DMS114 treated with DMSO at 0.1 percent for 48 hours (cell line): ENCODE measurements around the gene HSPA13.
"Not testable (repeated sequence)": the region's sequence is repeated elsewhere in the genome, so short reads cannot be mapped to it uniquely, and the experiment has no call there.

Source experiments
- DNase-seq: peaks from one replicate; lab custom pipeline; 2025; ENCODE audit not compliant: unreplicated experiment; lab: John Stamatoyannopoulos, UW

Gene HSPA13, protein sequence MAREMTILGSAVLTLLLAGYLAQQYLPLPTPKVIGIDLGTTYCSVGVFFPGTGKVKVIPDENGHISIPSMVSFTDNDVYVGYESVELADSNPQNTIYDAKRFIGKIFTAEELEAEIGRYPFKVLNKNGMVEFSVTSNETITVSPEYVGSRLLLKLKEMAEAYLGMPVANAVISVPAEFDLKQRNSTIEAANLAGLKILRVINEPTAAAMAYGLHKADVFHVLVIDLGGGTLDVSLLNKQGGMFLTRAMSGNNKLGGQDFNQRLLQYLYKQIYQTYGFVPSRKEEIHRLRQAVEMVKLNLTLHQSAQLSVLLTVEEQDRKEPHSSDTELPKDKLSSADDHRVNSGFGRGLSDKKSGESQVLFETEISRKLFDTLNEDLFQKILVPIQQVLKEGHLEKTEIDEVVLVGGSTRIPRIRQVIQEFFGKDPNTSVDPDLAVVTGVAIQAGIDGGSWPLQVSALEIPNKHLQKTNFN

GRCh38 chr21:14382835-14383595 is at the start of gene HSPA13:
Gene HSPA13 (minus strand): TSS chr21:14383146. CDS start chr21:14383119, 27 bp downstream.
- peak; percentile 98 for DNase-seq

- DNase-seq: no peak
Observed at GRCh38 chr21:14418920-14419319, 36.0 kb upstream of the HSPA13 start.

DNA sequence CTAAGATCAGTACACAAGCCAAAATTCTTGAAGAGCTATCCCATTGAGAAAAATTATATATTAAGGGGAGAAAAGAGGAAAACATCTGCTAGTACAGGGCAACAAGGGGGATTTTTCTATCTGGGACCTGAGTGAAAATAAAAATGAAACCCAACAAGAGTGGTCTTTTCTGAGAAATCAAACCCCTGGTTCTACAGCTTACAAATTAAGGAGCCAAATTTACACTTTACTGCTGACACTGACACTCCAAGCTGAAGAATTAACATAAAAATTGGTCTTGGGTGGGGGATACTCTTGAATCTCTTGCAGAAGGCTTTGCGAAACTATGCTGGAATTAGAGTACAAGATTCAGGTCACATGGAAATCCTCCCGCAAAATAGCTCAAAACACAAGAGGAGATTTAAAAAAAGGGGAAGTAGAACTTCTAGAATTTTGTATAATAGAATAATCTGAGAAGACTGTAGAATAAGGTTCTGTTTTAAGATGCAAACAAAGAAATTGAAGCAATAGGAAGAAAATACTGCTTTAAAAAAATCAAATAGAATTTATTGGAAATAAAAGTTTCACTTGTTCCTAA is 32.1 kb upstream of the HSPA13 start:
- DNase-seq: no peak

DNA sequence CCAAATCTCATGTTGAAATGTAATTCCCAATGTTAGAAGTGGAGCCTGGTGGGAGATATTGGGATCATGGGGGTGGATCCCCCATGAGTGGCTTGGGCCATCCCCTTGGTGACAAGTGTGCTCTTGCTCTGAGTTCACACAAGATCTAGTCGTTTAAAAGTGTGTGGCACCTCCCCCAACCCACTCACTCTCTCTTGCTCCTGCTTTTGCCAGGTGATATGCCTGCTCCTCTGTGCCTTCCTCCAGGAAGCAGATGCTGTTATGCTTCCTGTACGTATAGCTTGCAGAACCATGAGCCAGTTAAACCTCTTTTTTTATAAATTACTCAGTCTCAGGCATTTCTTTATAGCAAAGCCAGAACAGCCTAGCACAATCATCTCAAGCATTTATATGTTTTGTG is 23.0 kb upstream of the HSPA13 start:
- DNase-seq: no peak

- DNase-seq: no peak
Observed at GRCh38 chr21:14405225-14405624, 22.3 kb upstream of the HSPA13 start.

GRCh38 chr21:14403681-14404318 is 20.9 kb upstream of the HSPA13 start:
- DNase-seq: peak; percentile 13

DNA sequence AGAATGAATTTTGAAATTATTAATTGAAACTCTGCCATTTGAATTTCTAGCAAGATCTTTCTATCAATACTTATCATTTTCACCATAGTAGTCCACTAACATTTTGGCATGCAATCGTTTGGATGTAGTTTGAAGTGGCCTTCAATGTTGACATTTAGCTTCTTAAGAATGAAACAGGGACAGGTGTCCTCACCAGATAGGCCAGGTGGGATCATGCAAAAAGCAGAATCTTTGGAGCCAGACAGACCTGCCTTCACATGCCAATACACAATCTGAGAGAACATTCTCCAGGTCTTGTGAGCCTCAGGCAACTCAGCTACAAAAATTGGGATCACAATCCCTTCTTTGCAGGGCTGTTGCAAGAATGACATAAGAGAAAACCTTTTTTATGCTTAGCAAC is 18.3 kb upstream of the HSPA13 start:
- DNase-seq: no peak

- DNase-seq: no peak
Observed at GRCh38 chr21:14388282-14388681, 5.3 kb upstream of the HSPA13 start.

- no peak for DNase-seq
Observed at GRCh38 chr21:14384453-14384852, 1.5 kb upstream of the HSPA13 start.

- DNase-seq: no peak
Observed at GRCh38 chr21:14383596-14384180, 742 bp upstream of the HSPA13 start.

DNA sequence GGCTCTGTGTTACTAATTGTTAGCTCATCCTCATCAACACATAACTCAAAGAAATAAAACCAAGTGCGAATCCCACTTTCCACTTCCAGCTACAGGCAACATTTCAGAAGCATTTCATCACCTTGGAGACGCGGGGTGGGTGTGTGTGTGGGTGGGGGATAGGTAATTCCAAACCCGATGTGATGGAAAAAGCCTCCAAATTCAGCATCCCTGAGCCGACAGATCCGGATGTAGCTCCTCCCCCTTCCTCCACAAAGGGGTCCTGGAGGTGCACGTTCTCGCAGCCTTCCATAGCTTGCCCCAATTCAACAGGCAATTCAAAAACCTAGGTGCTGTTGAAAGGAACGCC is 486 bp downstream of the HSPA13 start:
- DNase-seq: no peak

GRCh38 chr21:14376854-14377253 is 6.1 kb downstream of the HSPA13 start:
- no peak for DNase-seq

- no peak for DNase-seq
Observed at GRCh38 chr21:14366998-14367397, 15.9 kb downstream of the HSPA13 start.

DNA sequence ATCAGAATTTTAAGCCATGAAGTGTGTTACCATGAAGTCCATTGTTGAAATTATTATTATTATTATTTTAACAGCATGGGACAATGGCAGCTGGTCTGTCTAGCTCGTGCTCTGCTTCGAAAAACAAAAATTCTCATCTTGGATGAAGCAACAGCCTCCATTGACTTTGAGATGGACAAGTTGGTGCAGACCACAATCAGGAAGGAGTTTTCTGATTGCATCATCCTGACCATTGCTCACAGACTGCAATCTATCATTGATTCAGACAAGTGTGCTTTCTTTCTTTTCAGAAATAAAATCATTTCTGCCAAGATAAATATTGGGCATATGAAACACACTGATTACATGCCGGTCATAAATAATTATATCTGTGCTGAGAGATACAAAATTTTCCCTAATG is 21.0 kb downstream of the HSPA13 start:
- DNase-seq: no peak

GRCh38 chr21:14358775-14359174 is 24.2 kb downstream of the HSPA13 start:
- DNase-seq: no peak

DNA sequence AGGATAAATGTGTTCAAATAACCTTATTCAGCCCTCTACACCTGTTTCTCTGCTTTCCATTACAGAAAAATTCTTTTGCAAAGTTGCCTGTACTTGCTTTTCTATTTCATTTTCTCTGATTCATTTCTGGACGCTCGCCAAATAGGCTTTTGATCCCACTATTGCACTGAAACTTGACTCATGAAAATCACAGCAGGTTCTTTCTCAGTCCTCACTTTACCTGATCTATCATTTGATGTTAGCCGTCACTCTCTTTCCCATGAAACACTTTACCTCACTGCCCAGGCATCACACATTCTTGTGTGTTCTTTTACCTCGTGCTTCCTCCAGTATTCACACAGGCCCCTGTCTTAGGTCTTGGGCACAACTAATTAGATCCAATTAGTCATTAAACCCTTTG is 26.2 kb downstream of the HSPA13 start:
- DNase-seq: no peak

DNA sequence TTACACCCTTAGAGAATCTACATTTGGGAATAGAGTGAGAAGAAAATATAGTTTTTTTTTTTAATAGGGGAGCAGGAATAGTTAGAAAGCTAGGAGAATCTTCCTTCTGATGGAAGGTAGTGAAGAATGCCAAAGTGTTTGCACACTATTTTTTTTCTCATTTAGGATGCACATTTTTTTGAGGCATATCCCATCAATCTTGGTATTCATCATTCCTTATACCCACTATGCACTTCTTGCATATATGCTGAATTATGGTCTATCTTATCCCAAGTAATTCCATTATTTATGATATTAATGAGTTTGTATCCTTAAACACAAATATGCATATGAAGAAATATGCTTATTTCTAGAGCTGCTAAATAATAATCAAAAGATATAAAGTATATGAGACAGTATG is 28.4 kb downstream of the HSPA13 start:
- DNase-seq: no peak

GRCh38 chr21:14353726-14354125 is 29.2 kb downstream of the HSPA13 start:
- no peak for DNase-seq

DNA sequence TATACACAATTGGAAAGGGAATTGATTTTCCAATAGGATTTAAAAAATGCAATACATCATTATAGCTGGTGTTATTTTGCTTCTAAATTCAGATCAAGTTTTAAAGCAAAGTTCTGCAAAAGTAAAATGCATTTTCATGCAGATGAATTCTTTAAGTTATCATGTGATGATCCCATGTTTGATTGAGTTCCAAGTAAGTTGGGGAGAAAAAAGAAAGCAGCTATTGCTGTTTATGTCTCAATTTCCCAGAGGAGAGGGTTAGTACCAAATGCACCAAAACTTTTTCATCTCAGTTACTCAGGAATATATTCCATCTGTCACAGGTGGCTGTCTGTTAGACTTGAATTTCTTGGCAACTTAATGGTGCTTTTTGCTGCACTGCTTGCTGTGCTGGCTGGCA is 29.7 kb downstream of the HSPA13 start:
- no peak for DNase-seq

GRCh38 chr21:14327346-14327745 is 55.6 kb downstream of the HSPA13 start:
- not testable (repeated sequence) for DNase-seq

GRCh38 chr21:14325595-14325994 is 57.4 kb downstream of the HSPA13 start:
- no peak for DNase-seq
